Non-pigmented ciliary epithelial cell (primary cell): ENCODE data around the gene INPP5F.
"Not testable (repeated sequence)": the region's sequence is repeated elsewhere in the genome, so short reads cannot be mapped to it uniquely, and the experiment has no call there.

ENCODE experiments used
- DNase-seq: peaks from one replicate; pipeline ENCODE4 v3.0.0-alpha.2; 2010; ENCODE audit warnings: low read depth

Gene INPP5F

DNA sequence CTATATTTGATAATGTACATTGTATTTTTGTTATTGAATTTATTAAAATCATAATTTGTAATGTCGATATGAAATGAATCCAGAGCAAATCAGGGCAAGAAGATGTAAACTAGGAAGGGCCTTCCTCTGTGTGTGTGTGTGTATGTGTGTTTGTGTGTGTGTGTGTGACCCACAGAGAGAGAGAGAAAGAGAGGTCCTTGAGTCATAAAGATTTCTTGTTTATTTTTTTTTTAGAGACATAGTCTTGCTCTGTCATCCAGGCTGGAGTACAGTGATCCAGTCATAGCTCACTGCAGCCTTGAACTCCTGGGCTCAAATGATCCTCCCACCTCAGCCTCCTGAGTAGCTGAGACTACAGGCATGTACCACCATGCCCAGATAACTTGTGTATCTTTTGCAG, 50.7 kb downstream of the INPP5F start:
- DNase-seq: no peak

- no peak for DNase-seq
Observed at GRCh38 chr10:119777686-119778085, 51.8 kb downstream of the INPP5F start.

DNA sequence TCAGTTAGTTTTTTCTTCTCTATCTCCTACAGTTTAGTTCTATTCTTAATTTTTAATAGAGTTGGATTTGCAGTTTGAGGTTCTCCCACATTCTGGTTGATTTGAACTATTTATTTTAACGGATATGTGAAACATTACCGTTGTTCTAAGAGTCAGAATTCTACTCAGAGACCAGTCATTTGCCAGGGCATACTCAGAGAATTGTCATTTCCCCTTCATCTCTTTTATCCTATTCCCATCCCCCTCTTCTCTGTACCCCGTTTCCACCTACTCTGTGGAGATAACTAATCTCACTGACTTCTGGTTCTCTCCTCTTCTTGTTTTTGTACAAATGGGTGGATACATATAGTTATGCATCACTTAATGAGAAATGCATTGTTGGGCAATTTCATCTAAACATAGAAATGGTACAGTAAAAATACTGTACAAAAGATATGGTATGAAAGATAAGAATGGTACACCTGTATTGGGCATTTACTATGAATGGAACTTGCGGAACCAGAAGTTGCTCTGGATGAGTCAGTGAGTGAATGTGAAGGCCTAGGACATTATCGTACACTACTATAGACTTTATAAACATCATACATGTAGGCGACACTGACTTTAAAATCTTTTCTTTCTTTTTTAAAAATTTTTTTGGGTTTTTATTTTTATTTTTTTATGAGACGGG, 53.1 kb downstream of the INPP5F start:
- no peak for DNase-seq

- no peak for DNase-seq
Observed at GRCh38 chr10:119780879-119781480, 55.1 kb downstream of the INPP5F start.

DNA sequence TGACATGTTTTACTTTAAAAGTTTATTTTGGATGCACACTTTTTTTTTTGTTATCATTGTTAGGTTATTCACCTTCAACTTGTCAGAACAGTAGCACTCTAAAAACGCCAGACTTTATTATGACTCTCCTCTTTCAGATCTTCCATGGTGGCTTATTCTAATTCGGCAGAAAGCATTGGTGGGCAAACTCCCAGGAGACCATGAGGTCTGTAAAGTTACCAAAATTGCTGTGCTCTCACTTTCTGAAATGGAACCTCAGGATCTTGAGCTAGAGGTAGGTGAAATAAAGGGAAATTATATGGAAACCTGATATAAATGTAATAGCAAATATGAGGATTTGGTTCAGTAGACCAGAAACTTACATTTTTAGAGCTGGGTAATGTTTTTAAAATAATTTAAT, 55.6 kb downstream of the INPP5F start:
- no peak for DNase-seq

DNA sequence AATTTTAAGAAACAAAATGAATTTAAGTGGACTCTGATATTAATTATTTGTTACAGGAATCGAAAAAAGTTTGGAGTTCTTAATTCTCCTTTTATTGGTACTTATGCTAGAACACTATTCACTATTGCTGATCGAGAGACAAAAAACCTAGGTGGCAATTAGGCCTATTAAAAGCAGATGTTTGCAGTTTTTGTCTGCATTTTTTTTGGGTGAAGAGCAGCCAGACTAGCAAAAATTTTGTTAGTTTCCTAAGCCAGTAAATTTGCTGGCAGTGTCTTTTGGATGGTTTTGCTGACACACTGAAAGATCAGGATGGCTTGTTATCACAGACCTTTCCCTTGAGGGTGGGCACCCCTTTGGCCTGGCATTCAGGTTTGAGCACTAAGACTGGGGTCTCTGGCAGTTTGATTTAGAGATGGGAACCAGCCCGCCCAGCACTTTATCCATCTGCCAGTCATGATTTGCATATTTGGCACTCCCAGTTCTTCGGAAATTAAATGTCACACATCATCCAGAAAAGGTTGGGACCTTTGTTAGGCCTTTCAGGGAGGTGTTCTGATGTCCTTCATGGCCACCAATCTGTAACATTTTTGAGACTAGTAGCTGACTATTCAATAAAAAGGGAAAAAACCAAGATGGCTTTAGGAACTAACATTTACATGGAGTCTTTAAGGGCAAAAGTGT, 57.3 kb downstream of the INPP5F start:
- DNase-seq: no peak

- DNase-seq: no peak
Observed at GRCh38 chr10:119783665-119784027, 57.8 kb downstream of the INPP5F start.

- no peak for DNase-seq
Observed at GRCh38 chr10:119784340-119785067, 58.7 kb downstream of the INPP5F start.

DNA sequence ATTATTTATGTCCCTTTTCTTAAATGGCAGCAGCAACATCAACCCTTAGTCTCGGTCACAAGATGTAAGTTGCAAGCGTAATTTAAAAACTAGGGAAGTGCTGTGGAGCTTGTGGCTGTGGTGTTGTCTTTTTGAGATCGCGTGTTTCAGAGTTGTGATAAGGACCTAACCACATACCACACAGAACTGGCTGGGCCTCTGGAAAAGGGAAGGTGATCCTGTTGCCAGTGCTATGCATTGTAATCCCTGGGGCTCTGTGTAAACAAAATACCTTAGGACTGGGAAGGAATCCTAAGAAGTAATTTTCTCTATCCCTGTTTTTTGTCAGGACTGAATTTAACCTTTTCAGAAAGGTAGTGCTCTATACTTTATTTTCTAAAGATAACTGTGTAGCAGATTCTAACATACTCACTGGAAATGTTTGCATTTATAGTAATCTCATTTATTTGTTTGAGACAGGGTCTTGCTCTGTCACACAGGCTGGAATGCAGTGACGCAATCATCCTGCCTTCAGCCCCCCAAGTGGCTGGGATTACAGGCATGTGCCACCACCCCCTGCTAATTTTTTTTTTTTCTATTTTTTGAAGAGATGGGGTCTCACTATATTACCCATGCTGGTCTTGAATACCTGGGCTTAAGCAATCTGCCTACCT, 60.4 kb downstream of the INPP5F start:
- DNase-seq: peak; percentile 56

DNA sequence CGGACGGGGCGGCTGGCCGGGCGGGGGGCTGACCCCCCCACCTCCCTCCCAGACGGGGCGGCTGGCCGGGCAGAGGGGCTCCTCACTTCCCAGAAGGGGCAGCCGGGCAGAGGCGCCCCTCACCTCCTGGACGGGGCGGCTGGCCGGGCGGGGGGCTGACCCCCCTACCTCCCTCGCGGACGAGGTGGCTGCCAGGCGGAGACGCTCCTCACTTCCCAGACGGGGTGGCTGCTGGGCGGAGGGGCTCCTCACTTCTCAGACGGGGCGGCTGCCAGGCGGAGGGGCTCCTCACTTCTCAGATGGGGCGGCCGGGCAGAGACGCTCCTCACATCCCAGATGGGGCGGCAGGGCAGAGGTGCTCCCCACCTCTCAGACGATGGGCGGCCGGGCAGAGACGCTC, 69.3 kb downstream of the INPP5F start:
- DNase-seq: not testable (repeated sequence)

GRCh38 chr10:119796039-119796438, 70.2 kb downstream of the INPP5F start:
- DNase-seq: no peak

- DNase-seq: no peak
Observed at GRCh38 chr10:119801176-119801575, 75.3 kb downstream of the INPP5F start.

DNA sequence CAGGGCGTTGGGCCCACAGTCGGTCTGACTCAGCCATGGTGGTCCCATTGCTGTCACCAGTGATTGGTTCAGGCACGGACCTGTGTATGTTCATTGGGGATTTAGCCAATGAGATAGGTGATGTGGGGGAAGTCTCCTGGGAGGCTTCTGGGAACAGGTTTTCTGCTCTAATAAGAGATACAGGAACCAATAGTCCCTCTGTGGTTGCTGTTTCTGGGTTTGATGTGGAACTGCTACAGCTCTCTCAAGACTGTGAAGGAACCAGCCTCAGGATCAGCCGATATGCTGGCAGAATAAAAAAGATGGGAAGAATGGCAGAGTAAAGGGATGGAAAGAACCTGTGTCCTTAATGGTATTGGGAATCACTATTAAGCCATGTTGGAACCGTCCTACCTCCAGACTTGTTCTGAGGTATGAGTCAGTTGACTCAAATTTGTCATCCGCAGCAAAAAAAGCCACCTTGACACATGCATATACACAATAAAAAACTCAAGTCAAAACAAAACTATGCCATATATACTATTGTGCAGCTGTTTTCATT, 76.2 kb downstream of the INPP5F start:
- no peak for DNase-seq

GRCh38 chr10:119803264-119803663, 77.4 kb downstream of the INPP5F start:
- DNase-seq: no peak

DNA sequence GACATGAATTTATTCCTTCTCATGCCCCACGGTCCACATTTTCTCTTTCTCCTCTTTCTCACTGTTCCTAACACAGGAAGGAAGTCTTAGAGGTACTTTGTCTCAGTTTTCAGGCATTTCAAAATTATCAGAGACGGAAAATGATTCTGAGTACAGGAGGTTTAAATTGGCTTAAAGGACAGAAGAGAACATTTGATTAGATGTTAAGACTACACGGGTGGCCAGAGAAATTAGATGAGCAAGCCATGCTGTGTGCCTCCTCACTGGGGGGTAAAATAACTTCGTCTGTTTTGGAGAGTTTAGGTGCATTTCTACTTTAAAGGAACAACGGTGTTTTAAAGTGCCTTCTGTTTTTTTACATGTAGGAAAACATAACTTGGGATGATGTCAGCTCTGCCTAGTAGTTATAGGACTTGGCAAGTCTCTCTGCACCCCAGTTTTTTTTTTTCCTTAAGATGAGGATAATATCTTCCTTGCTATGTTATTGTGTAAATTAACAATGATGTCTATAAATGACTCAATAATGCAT, 79.9 kb downstream of the INPP5F start:
- no peak for DNase-seq

DNA sequence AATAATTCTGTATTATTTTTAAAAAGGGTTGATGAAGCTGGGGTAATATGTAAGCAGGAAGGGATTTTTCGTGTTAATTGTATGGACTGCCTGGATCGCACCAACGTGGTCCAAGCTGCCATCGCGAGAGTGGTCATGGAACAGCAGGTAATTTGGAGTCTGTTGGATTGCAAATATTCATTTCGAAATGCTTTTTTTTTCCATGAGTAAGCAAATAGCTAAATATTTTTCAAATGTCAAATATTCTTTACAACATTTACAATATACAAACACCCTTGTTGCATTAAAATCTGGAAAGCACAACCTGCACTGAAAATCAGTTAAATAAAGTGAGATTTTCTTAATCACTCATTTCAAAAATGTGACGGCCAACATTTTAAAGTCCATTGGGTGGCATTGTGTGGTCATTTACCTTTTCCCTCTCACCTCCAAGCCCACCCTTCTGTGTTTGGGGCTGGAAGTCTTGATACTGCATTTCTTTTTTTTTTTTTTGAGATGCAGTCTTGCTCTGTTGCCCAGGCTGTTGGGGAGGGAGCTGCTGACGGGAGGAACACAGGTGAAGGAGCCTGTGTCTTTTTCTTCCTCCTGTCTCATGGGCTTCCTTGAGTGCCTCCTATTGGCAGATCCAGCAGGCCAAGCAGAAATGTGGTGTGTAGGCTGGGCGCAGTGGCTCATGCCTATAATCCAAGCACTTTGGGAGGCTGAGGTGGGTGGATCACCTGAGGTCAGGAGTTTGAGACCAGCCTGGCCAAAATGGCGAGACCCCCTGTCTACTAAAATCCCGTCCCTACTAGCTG, 80.7 kb downstream of the INPP5F start:
- DNase-seq: no peak

GRCh38 chr10:119807960-119808697, 82.3 kb downstream of the INPP5F start:
- peak; percentile 91 for DNase-seq

DNA sequence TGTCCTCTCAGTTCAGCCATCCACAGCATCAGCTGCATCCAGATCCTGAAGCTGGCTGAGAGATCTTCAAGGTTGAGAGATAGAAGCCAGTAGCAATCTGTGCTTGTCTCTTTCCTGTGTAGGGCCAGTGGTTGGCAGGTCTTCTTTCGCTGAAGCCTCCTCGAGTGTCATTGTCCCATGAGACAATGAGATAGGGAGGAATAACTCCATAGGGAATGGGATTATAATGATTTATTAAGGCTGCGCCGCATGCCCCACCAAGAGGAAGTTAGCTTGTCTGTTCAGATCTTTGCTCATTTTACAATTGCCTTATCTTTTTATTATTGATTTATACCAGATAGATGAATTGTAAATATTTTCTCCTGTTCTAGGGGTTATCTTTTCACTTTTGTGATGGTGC, 85.3 kb downstream of the INPP5F start:
- DNase-seq: no peak

- DNase-seq: no peak
Observed at GRCh38 chr10:119812684-119813083, 86.8 kb downstream of the INPP5F start.

- DNase-seq: no peak
Observed at GRCh38 chr10:119815671-119816070, 89.8 kb downstream of the INPP5F start.
